HFFc6 (cell line): ENCODE data around the gene PPP1R17. TPM values are rescaled to one million over a fixed set of nuclear protein-coding genes. Genes with fewer than 3 reads are reported as not detected.

Experiments
- DNase-seq: peaks from one replicate; pipeline ENCODE4 v3.0.0-alpha.2; 2018
- H3K27ac Mint-ChIP-seq: 2 replicates; pipeline ENCODE4 v1.8.0; 2020; ENCODE audit warnings: mild to moderate bottlenecking, mixed read lengths
- H3K27me3 Mint-ChIP-seq: 2 replicates; pipeline ENCODE4 v1.8.0; 2021; ENCODE audit warnings: mild to moderate bottlenecking, moderate library complexity, mixed read lengths; ENCODE audit not compliant: insufficient read depth
- H3K36me3 Mint-ChIP-seq: 2 replicates; pipeline ENCODE4 v1.8.0; 2021; ENCODE audit warnings: low read depth, mixed read lengths
- H3K4me1 Mint-ChIP-seq: 2 replicates; pipeline ENCODE4 v1.8.0; 2020; ENCODE audit warnings: low read depth, mixed read lengths
- H3K4me3 Mint-ChIP-seq: 2 replicates; pipeline ENCODE4 v1.8.0; 2020; ENCODE audit warnings: mild to moderate bottlenecking, moderate library complexity, mixed read lengths
- H3K9me3 Mint-ChIP-seq: 2 replicates; pipeline ENCODE4 v1.8.0; 2020; ENCODE audit warnings: mild to moderate bottlenecking, mixed read lengths
- long read RNA-seq: library from polyadenylated mRNA; unstranded; transcript quantifications from one replicate; pipeline ENCODE4 v2.0.0, GENCODE V29; 2019
- total RNA-seq, 6 experiments: library from RNA; stranded (reverse); fragmentation: NEBNext Ultra II Directional; extraction: Animal tissue kit (Norgen Biotek cat#: 25700); gene quantifications; 2 replicates in 1 of 6; 3 replicates in 5 of 6; pipeline ENCODE4 v1.2.3, GENCODE V29; 2021
- TF ChIP-seq, protein P1 (sequence below): fragments of 200-600 bp; sonication (generic); IDR thresholded peaks from 2 replicates; pipeline ENCODE4 v1.5.0; 2021; ENCODE audit warnings: antibody characterized with exemption, mild to moderate bottlenecking

Gene PPP1R17
- not detected for total RNA-seq
- long read RNA-seq: 0 reads

GRCh38 chr7:31687024-31687748 lies at the start of gene PPP1R17:
Gene PPP1R17 (plus strand): TSS chr7:31687215. CDS start chr7:31692442, 5,227 bp downstream.
- Mint-ChIP-seq H3K27ac (no peak within 1 kb of the TSS), H3K9me3 (peaks cover 42% of the 10 kb centered on the region), H3K4me3 (no peak within 1 kb of the TSS), H3K27me3 (peaks cover 3% of the 10 kb centered on the region), H3K4me1 (no peaks in the 10 kb centered on the region), H3K36me3 (no peaks in the 10 kb centered on the region)
- TF ChIP-seq, protein P1, sequence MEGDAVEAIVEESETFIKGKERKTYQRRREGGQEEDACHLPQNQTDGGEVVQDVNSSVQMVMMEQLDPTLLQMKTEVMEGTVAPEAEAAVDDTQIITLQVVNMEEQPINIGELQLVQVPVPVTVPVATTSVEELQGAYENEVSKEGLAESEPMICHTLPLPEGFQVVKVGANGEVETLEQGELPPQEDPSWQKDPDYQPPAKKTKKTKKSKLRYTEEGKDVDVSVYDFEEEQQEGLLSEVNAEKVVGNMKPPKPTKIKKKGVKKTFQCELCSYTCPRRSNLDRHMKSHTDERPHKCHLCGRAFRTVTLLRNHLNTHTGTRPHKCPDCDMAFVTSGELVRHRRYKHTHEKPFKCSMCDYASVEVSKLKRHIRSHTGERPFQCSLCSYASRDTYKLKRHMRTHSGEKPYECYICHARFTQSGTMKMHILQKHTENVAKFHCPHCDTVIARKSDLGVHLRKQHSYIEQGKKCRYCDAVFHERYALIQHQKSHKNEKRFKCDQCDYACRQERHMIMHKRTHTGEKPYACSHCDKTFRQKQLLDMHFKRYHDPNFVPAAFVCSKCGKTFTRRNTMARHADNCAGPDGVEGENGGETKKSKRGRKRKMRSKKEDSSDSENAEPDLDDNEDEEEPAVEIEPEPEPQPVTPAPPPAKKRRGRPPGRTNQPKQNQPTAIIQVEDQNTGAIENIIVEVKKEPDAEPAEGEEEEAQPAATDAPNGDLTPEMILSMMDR: no peak
- DNase-seq: no peak

- Mint-ChIP-seq H3K36me3 (no peaks in the 10 kb centered on the region), H3K4me1 (no peaks in the 10 kb centered on the region), H3K27me3 (peaks cover 1% of the 10 kb centered on the region; the same call in 1 of the 2 replicates), H3K4me3 (no peak overlapping the region), H3K27ac (no peak overlapping the region), H3K9me3 (peaks cover 38% of the 10 kb centered on the region)
- TF ChIP-seq, protein P1: no peak
- no peak for DNase-seq
Observed at GRCh38 chr7:31640381-31640780, 46.6 kb upstream of the PPP1R17 start.

GRCh38 chr7:31642681-31643115 lies 44.3 kb upstream of the PPP1R17 start:
- DNase-seq: no peak
- no peak overlapping the region for H3K4me3 Mint-ChIP-seq
- peaks cover 1% of the 10 kb centered on the region; the same call in 1 of the 2 replicates for H3K27me3 Mint-ChIP-seq
- no peaks in the 10 kb centered on the region for H3K4me1 Mint-ChIP-seq
- peaks cover 42% of the 10 kb centered on the region for H3K9me3 Mint-ChIP-seq
- H3K27ac Mint-ChIP-seq: no peak overlapping the region
- no peaks in the 10 kb centered on the region for H3K36me3 Mint-ChIP-seq
- TF ChIP-seq, protein P1: no peak

- H3K4me1 Mint-ChIP-seq: no peaks in the 10 kb centered on the region
- peaks cover 35% of the 10 kb centered on the region for H3K9me3 Mint-ChIP-seq
- no peak overlapping the region for H3K27ac Mint-ChIP-seq
- TF ChIP-seq, protein P1: no peak
- no peak for DNase-seq
- peaks cover 1% of the 10 kb centered on the region for H3K27me3 Mint-ChIP-seq
- no peak overlapping the region for H3K4me3 Mint-ChIP-seq
- H3K36me3 Mint-ChIP-seq: no peaks in the 10 kb centered on the region
Observed at GRCh38 chr7:31646942-31647341, 40.1 kb upstream of the PPP1R17 start.

DNA sequence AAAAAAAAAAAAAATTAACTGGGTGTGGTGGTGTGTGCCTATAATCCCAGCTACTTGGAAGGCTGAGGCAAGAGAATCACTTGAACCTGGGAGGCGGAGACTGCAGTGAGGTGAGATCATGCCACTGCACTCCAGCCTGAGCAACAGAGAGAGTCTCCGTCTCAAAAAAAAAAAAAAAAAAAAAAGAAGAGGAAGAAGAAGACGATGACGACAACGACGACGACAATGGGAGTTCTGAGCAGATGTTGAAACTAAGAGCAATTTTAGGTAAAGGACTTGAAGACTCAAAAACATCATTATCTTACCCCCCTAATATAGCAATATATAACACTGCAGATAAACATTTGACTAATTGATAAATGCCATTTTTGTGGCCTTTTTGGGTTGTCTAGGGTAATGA lies 39.5 kb upstream of the PPP1R17 start:
- no peak for DNase-seq
- H3K4me3 Mint-ChIP-seq: no peak overlapping the region
- H3K36me3 Mint-ChIP-seq: no peaks in the 10 kb centered on the region
- H3K9me3 Mint-ChIP-seq: peaks cover 29% of the 10 kb centered on the region
- H3K27me3 Mint-ChIP-seq: peaks cover under 1% of the 10 kb centered on the region
- no peak overlapping the region for H3K27ac Mint-ChIP-seq
- TF ChIP-seq, protein P1: no peak
- no peaks in the 10 kb centered on the region for H3K4me1 Mint-ChIP-seq
